22Rv1 (cell line): ENCODE measurements around the gene CRISP3.

Source experiments
- H3K27ac ChIP-seq: fragments of 450-650 bp; 2 replicates; pipeline ENCODE4 v1.5.1; 2017
- CTCF ChIP-seq: fragments of 450-650 bp; IDR thresholded peaks from 2 replicates; pipeline ENCODE4 v1.5.1; 2017; ENCODE audit warnings: mild to moderate bottlenecking
- ZFX ChIP-seq: fragments of 450-650 bp; IDR thresholded peaks from 2 replicates; pipeline ENCODE4 v1.6.1; 2017; ENCODE audit warnings: antibody characterized with exemption, borderline replicate concordance

The CRISP3 gene

GRCh38 chr6:49744259-49744658 is at the start of gene CRISP3:
Gene CRISP3 (minus strand): TSS chr6:49744388. CDS start chr6:49744367, 21 bp downstream.
- TF ChIP-seq CTCF (no peak), ZFX (no peak)
- no peak within 1 kb of the TSS for H3K27ac ChIP-seq

- TF ChIP-seq CTCF (no peak), ZFX (no peak)
- H3K27ac ChIP-seq, result no peak overlapping the region
Observed at GRCh38 chr6:49790341-49790740, 46.2 kb upstream of the CRISP3 start.

GRCh38 chr6:49787176-49787575 is 43.0 kb upstream of the CRISP3 start, which contains the start of gene PGK2:
Gene PGK2 (minus strand): TSS chr6:49787285. CDS start chr6:49787187, 98 bp downstream.
- H3K27ac ChIP-seq, result no peak within 1 kb of the TSS
- TF ChIP-seq ZFX (no peak), CTCF (no peak)

GRCh38 chr6:49784272-49784671 is 40.1 kb upstream of the CRISP3 start:
- H3K27ac ChIP-seq, result no peak overlapping the region
- TF ChIP-seq CTCF (no peak), ZFX (no peak)

- H3K27ac ChIP-seq, result no peak overlapping the region
- TF ChIP-seq CTCF (no peak), ZFX (no peak)
Observed at GRCh38 chr6:49782725-49783124, 38.5 kb upstream of the CRISP3 start.

GRCh38 chr6:49782293-49782692 is 38.1 kb upstream of the CRISP3 start:
- no peak overlapping the region for H3K27ac ChIP-seq
- TF ChIP-seq CTCF (no peak), ZFX (no peak)

GRCh38 chr6:49776444-49776843 is 32.3 kb upstream of the CRISP3 start:
- TF ChIP-seq ZFX (no peak), CTCF (no peak)
- H3K27ac ChIP-seq, result no peak overlapping the region
